IMR-90 (cell line): Measurements from ENCODE around the gene DDX52. TPM values are rescaled to one million over a fixed set of nuclear protein-coding genes. Genes with fewer than 3 reads are reported as not detected.

Experiments used
- ATAC-seq: fragments of 200-7000 bp; cut with Tn5 transposase; 2 replicates; pipeline ENCODE4 v1.9.1; 2020; ENCODE audit warnings: low read depth, mild to moderate bottlenecking, moderate library complexity
- BruUV-seq: library from RNA; stranded (reverse); fragments of 400-500 nt; replicated peaks from 2 replicates; lab custom pipeline; 2021; lab: Mats Ljungman, UMichigan
- CTCF ChIA-PET: fragments of 300-600 bp; formaldehyde crosslinking; extraction: SDS; loops from one replicate; lab custom pipeline; 2021; ENCODE audit warnings: antibody characterized with exemption; lab: Yijun Ruan, JAX
- POLR2A ChIA-PET: fragments of 300-600 bp; sonication (Branson Sonifier 250); formaldehyde crosslinking; loops from one replicate; lab custom pipeline; 2022; ENCODE audit warnings: antibody characterized with exemption; ENCODE audit not compliant: unreplicated experiment; lab: Charles Lee
- DNase-seq: peaks from one replicate; pipeline ENCODE4 v3.0.0; 2013
- H2AFZ ChIP-seq: replicated peaks from 2 replicates; pipeline ENCODE3; 2013; ENCODE audit warnings: low read length, mild to moderate bottlenecking; ENCODE audit not compliant: poor library complexity
- H2AK5ac ChIP-seq: 2 replicates; pipeline ENCODE4 v1.6.1; 2013; ENCODE audit warnings: low read depth, low read length, inconsistent platforms
- H2AK9ac ChIP-seq: replicated peaks from 2 replicates; pipeline ENCODE3; 2013; ENCODE audit warnings: mild to moderate bottlenecking, low read depth, low read length, moderate library complexity; ENCODE audit not compliant: poor library complexity
- H2BK120ac ChIP-seq: 2 replicates; pipeline ENCODE4 v1.6.1; 2013; ENCODE audit warnings: low read depth, low read length, inconsistent platforms
- H2BK15ac ChIP-seq: 3 replicates; pipeline ENCODE4 v1.6.1; 2013; ENCODE audit warnings: low read depth, low read length, inconsistent platforms
- H2BK20ac ChIP-seq: 2 replicates; pipeline ENCODE4 v1.6.1; 2013; ENCODE audit warnings: low read depth, mild to moderate bottlenecking, inconsistent platforms, low read length, moderate library complexity
- H2BK5ac ChIP-seq: 2 replicates; pipeline ENCODE4 v1.6.1; 2013; ENCODE audit warnings: mild to moderate bottlenecking, low read depth, low read length, inconsistent platforms; ENCODE audit not compliant: poor library complexity, severe bottlenecking
- H3K14ac ChIP-seq: replicated peaks from 2 replicates; pipeline ENCODE4 v1.6.1; 2013; ENCODE audit warnings: low read depth, low read length, inconsistent platforms
- H3K18ac ChIP-seq: 2 replicates; pipeline ENCODE4 v1.6.1; 2013; ENCODE audit warnings: low read depth, low read length, control low read depth
- H3K23ac ChIP-seq: 2 replicates; pipeline ENCODE4 v1.6.1; 2013; ENCODE audit warnings: low read depth, low read length, inconsistent platforms
- H3K27ac ChIP-seq: 2 replicates; pipeline ENCODE4 v1.5.1; 2013; ENCODE audit warnings: mild to moderate bottlenecking, control low read depth, low read length; ENCODE audit not compliant: insufficient read depth
- H3K27me3 ChIP-seq: 2 replicates; pipeline ENCODE4 v1.6.1; 2013; ENCODE audit warnings: low read length; ENCODE audit not compliant: control insufficient read depth, insufficient read depth
- H3K36me3 ChIP-seq: 2 replicates; pipeline ENCODE4 v1.6.1; 2013; ENCODE audit warnings: low read length, mixed read lengths; ENCODE audit not compliant: control insufficient read depth, insufficient read depth
- H3K4ac ChIP-seq: 2 replicates; pipeline ENCODE4 v1.6.1; 2013; ENCODE audit warnings: low read depth, low read length, inconsistent platforms
- H3K4me1 ChIP-seq: 2 replicates; pipeline ENCODE4 v1.6.1; 2013; ENCODE audit warnings: low read length, mixed read lengths; ENCODE audit not compliant: control insufficient read depth, insufficient read depth
- H3K4me2 ChIP-seq: 2 replicates; pipeline ENCODE4 v1.6.1; 2013; ENCODE audit warnings: low read depth, mild to moderate bottlenecking, control low read depth, low read length, moderate library complexity
- H3K4me3 ChIP-seq: 2 replicates; pipeline ENCODE4 v1.5.1; 2013; ENCODE audit warnings: low read depth, mild to moderate bottlenecking, control low read depth, low read length, moderate library complexity; ENCODE audit not compliant: insufficient read depth
- H3K56ac ChIP-seq: 2 replicates; pipeline ENCODE4 v1.6.1; 2013; ENCODE audit warnings: low read length, inconsistent platforms; ENCODE audit not compliant: insufficient read depth; ENCODE audit errors: extremely low read depth
- H3K79me1 ChIP-seq, 2 experiments: 2 replicates each; pipeline ENCODE4 v1.6.1; 2013; ENCODE audit warnings: low read length in 2 of 2, inconsistent platforms in 1 of 2, low read depth in 1 of 2
- H3K9ac ChIP-seq: 2 replicates; pipeline ENCODE4 v1.6.1; 2013; ENCODE audit warnings: low read depth, low read length, control low read depth
- H3K9me1 ChIP-seq: 2 replicates; pipeline ENCODE4 v1.6.1; 2013; ENCODE audit warnings: low read length, inconsistent platforms; ENCODE audit not compliant: insufficient read depth
- H3K9me3 ChIP-seq: 2 replicates; pipeline ENCODE4 v1.6.1; 2013; ENCODE audit warnings: low read length; ENCODE audit not compliant: control insufficient read depth, insufficient read depth
- H4K20me1 ChIP-seq: 2 replicates; pipeline ENCODE4 v1.6.1; 2013; ENCODE audit warnings: low read length, inconsistent platforms; ENCODE audit not compliant: insufficient read depth
- H4K5ac ChIP-seq: 2 replicates; pipeline ENCODE4 v1.6.1; 2013; ENCODE audit warnings: mild to moderate bottlenecking, low read depth, low read length, control low read depth
- H4K8ac ChIP-seq, 2 experiments: 2 replicates each; pipeline ENCODE4 v1.6.1; 2013; ENCODE audit warnings: low read depth in 2 of 2, low read length in 2 of 2, control low read depth in 1 of 2, inconsistent platforms in 1 of 2
- H4K91ac ChIP-seq: 2 replicates; pipeline ENCODE4 v1.6.1; 2013; ENCODE audit warnings: low read depth, low read length, inconsistent platforms; ENCODE audit not compliant: insufficient read depth
- BHLHE40 ChIP-seq: fragments of 150-350 bp; IDR thresholded peaks from 2 replicates; pipeline ENCODE4 v1.6.1; 2016; ENCODE audit warnings: mild to moderate bottlenecking, low read depth, low read length
- CEBPB ChIP-seq: IDR thresholded peaks from 2 replicates; pipeline ENCODE4 v1.6.1; 2012; ENCODE audit warnings: low read depth, low read length, improper control_type of control experiment
- CHD1 ChIP-seq: IDR thresholded peaks from 2 replicates; pipeline ENCODE4 v1.6.1; 2012; ENCODE audit warnings: low read depth, low read length, improper control_type of control experiment
- CTCF ChIP-seq: conservative IDR thresholded peaks from 2 replicates; pipeline ENCODE4 v1.5.1; 2012; ENCODE audit warnings: mild to moderate bottlenecking, low read depth, low read length, improper control_type of control experiment
- ELK1 ChIP-seq: fragments of 150-350 bp; IDR thresholded peaks from 2 replicates; pipeline ENCODE4 v1.6.1; 2016; ENCODE audit warnings: low read depth, mild to moderate bottlenecking, low read length, moderate library complexity, borderline replicate concordance
- FOS ChIP-seq: fragments of 150-350 bp; IDR thresholded peaks from 2 replicates; pipeline ENCODE4 v1.6.1; 2016; ENCODE audit warnings: low read depth, low read length
- MAFK ChIP-seq: IDR thresholded peaks from 2 replicates; pipeline ENCODE4 v1.6.1; 2012; ENCODE audit warnings: low read depth, low read length, improper control_type of control experiment
- MAZ ChIP-seq: IDR thresholded peaks from 2 replicates; pipeline ENCODE4 v1.6.1; 2012; ENCODE audit warnings: low read depth, mild to moderate bottlenecking, low read length, improper control_type of control experiment, moderate library complexity, borderline replicate concordance
- MXI1 ChIP-seq: IDR thresholded peaks from 2 replicates; pipeline ENCODE4 v1.6.1; 2012; ENCODE audit warnings: low read depth, mild to moderate bottlenecking, low read length, moderate library complexity, borderline replicate concordance
- NFE2L2 ChIP-seq: fragments of 150-350 bp; IDR thresholded peaks from 2 replicates; pipeline ENCODE4 v1.6.1; 2016; ENCODE audit warnings: low read depth, mild to moderate bottlenecking, low read length
- POLR2A ChIP-seq: IDR thresholded peaks from 2 replicates; pipeline ENCODE4 v1.6.1; 2012; ENCODE audit warnings: mild to moderate bottlenecking, low read depth, low read length
- RAD21 ChIP-seq: IDR thresholded peaks from 2 replicates; pipeline ENCODE4 v1.6.1; 2012; ENCODE audit warnings: low read length, improper control_type of control experiment
- RCOR1 ChIP-seq: IDR thresholded peaks from 2 replicates; pipeline ENCODE4 v1.6.1; 2012; ENCODE audit warnings: mild to moderate bottlenecking, low read length, improper control_type of control experiment; ENCODE audit not compliant: insufficient replicate concordance
- RFX5 ChIP-seq: IDR thresholded peaks from 2 replicates; pipeline ENCODE4 v1.8.0; 2012; ENCODE audit warnings: low read depth, mild to moderate bottlenecking, low read length, moderate library complexity
- SMC3 ChIP-seq: fragments of 150-350 bp; IDR thresholded peaks from 2 replicates; pipeline ENCODE4 v1.6.1; 2016; ENCODE audit warnings: low read depth, mild to moderate bottlenecking, antibody characterized with exemption, low read length, moderate library complexity
- USF2 ChIP-seq: fragments of 150-350 bp; IDR thresholded peaks from 2 replicates; pipeline ENCODE4 v1.6.1; 2017; ENCODE audit warnings: mild to moderate bottlenecking, antibody characterized with exemption, low read length, low read depth
- WGBS, 2 experiments: methylation state at CpG; one replicate each; pipeline versions ENCODE4 v1.1.5 to v1.1.7; 2013; ENCODE audit warnings: missing lambda C conversion rate in 2 of 2; ENCODE audit not compliant: insufficient read length in 1 of 2; ENCODE audit errors: extremely low coverage in 2 of 2; 5-methylcytosine and 5-hydroxymethylcytosine counted together
- dilution Hi-C: fragments of 300-500 bp; cut with HindIII; formaldehyde crosslinking; loops from one replicate; pipeline ENCODE4 v1.14.3; 2018; ENCODE audit warnings: low sequenced_read_pairs; ENCODE audit not compliant: unreplicated experiment
- in situ Hi-C: fragments of 300-500 bp; cut with MboI; formaldehyde crosslinking; loops from 3 replicates; pipeline ENCODE4 v1.14.3; 2019; ENCODE audit warnings: low sequenced_read_pairs, inconsistent platforms, mixed read lengths
- intact Hi-C: fragments of 100-400 bp; cut with micrococcal nuclease; formaldehyde crosslinking; loops from 2 replicates; pipeline ENCODE4 v1.10.0; 2022
- polyA plus RNA-seq, 3 experiments: library from polyadenylated mRNA; depleted of rRNA; stranded (reverse); fragments of >200 nt; gene quantifications; 2 replicates each; pipeline ENCODE4 v1.2.3, GENCODE V29; 2012; ENCODE audit warnings: low replicate concordance in 1 of 3
- total RNA-seq: library from RNA; depleted of rRNA; stranded (reverse); fragments of >200 nt; gene quantifications from 2 replicates; pipeline ENCODE4 v1.2.3, GENCODE V29; 2012

The DDX52 gene
- total and polyA plus RNA-seq, 2 of the 4 experiments (the other 2 are of a cell fraction): 12.5 to 26.7 TPM

GRCh38 chr17:37574427-37574826 lies 68.8 kb downstream of the DDX52 start:
- H4K8ac ChIP-seq: no peak overlapping the region
- H3K56ac ChIP-seq: no peak overlapping the region
- H2BK5ac ChIP-seq: no peak overlapping the region
- no peak overlapping the region for H2BK120ac ChIP-seq
- H2AFZ ChIP-seq: no peak overlapping the region
- peaks cover 2 to 5% of the 10 kb centered on the region in 2 experiments; a peak in 2 of 4 replicates for H3K79me1 ChIP-seq
- no peak overlapping the region for H2AK5ac ChIP-seq
- H4K5ac ChIP-seq: no peak overlapping the region
- H3K27me3 ChIP-seq: no peaks in the 10 kb centered on the region
- H2BK20ac ChIP-seq: no peak overlapping the region
- H2BK15ac ChIP-seq: no peak overlapping the region
- no peak overlapping the region for H3K4ac ChIP-seq
- ChIA-PET CTCF (no interaction called here), POLR2A (no interaction called here)
- dilution Hi-C loops: no loop called here
- no peak overlapping the region for H3K4me3 ChIP-seq
- no peak overlapping the region for H3K18ac ChIP-seq
- H4K91ac ChIP-seq: no peak overlapping the region
- H3K36me3 ChIP-seq: peaks cover 33% of the 10 kb centered on the region
- no CpG with 5 or more reads among the region's 2 CpGs for WGBS, 2 experiments
- no peaks in the 10 kb centered on the region for H3K4me1 ChIP-seq
- H3K4me2 ChIP-seq: no peak overlapping the region
- H3K9me3 ChIP-seq: no peaks in the 10 kb centered on the region
- in situ Hi-C loops: no loop called here
- no peak overlapping the region for H3K9ac ChIP-seq
- no peak overlapping the region for H2AK9ac ChIP-seq
- H3K14ac ChIP-seq: no peak overlapping the region
- ATAC-seq (no peak), DNase-seq (no peak)
- no peaks in the 10 kb centered on the region; the same call in 1 of the 2 replicates for H4K20me1 ChIP-seq
- intact Hi-C loops: no loop called here
- TF ChIP-seq BHLHE40 (no peak), MXI1 (no peak), FOS (no peak), RCOR1 (no peak), RAD21 (no peak), RFX5 (no peak), ELK1 (no peak), SMC3 (no peak), CHD1 (no peak), USF2 (no peak), CTCF (no peak), NFE2L2 (no peak), MAFK (no peak), CEBPB (no peak), POLR2A (no peak), MAZ (no peak)
- H3K23ac ChIP-seq: no peak overlapping the region
- BruUV-seq: no TSS peak
- no peaks in the 10 kb centered on the region for H3K9me1 ChIP-seq
- H3K27ac ChIP-seq: no peak overlapping the region
